ENCODE measurements around the gene CELF1.
"Not testable (repeated sequence)": the region's sequence is repeated elsewhere in the genome, so short reads cannot be mapped to it uniquely, and the experiment has no call there.

The CELF1 gene

GRCh38 chr11:47572715-47573255, 19.9 kb upstream of the CELF1 start:
- no peak for DNase-seq

- DNase-seq = no peak
Measured at GRCh38 chr11:47571895-47572294, 19.0 kb upstream of the CELF1 start.

DNA sequence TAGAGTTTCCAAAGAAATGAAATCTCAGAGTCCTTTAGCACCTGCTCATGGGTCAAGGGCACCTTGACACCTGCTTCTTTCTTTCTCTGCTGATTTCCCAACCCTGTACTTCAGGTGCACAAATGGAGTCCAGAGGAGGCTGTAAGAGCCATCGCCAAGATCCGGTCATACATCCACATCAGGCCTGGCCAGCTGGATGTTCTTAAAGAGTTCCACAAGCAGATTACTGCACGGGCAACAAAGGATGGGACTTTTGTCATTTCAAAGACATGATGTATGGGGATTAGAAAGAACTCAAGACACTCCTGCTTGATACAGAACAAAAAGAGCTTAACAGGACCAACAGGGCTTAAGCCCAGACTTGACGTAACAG, 18.4 kb upstream of the CELF1 start:
- no peak for DNase-seq

DNA sequence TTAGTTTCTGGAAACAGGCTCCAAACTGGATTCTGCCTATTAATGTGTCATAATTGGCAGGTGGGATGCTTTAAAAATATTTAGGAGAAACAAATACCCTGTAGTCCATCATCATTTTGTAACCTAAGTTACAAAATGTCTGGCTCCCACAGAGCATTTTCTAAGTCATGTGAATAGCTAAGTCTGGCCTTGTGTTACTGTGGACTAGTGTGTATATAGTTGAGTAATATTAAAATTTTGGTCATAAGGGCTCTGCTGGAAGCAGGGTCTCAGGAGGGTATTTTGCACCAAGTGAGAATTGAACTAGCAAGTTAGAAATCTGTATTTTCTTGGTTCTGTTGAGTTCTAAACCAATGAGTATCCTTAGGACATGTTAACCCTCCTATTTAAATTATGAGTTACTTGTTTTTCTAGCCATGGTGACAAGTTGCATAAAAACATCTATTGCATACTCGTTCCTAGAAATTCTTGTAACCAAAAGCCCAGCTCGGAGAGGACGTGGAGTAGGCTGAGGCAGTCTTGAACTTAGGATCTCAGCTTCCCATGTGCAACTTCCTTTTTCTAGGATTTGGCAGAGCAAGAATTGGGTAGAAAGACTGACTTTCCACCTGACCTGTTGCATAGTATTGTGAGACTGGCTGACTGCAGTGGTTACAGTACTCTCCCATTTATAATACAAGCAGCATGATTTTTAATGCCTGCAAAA, 17.9 kb upstream of the CELF1 start:
- no peak for DNase-seq

GRCh38 chr11:47569646-47570045, 16.7 kb upstream of the CELF1 start:
- no peak for DNase-seq

- DNase-seq = no peak
Measured at GRCh38 chr11:47566149-47566698, 13.3 kb upstream of the CELF1 start.

- peak; percentile 48 for DNase-seq
Measured at GRCh38 chr11:47565340-47566148, 12.6 kb upstream of the CELF1 start, which contains the start of gene PTPMT1. TSS of gene PTPMT1 (plus strand) at chr11:47565599. CDS start at chr11:47565623, 24 bp downstream.

- DNase-seq = no peak
Measured at GRCh38 chr11:47564933-47565339, 12.0 kb upstream of the CELF1 start.

DNA sequence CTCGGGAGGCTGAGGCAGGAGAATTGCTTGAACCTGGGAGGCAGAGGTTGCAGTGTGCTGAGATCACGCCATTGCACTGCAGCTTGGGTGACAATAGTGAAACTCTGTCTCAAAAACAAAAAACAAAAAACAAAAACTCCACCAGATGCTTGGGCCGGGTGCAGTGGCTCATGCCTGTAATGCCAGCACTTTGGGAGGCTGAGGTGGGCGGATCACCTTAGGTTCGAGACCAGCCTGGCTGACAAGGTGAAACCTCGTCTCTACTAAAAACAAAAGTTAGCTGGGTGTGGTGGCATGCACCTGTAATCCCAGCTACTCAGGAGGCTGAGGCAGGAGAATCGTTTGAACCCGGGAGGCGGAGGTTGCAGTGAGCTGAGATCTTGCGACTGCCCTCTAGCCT, 11.4 kb upstream of the CELF1 start:
- DNase-seq = not testable (repeated sequence)

GRCh38 chr11:47562393-47562792, 9.5 kb upstream of the CELF1 start:
- not testable (repeated sequence) for DNase-seq

- DNase-seq = no peak
Measured at GRCh38 chr11:47560426-47560825, 7.5 kb upstream of the CELF1 start.

- no peak for DNase-seq
Measured at GRCh38 chr11:47558695-47559094, 5.8 kb upstream of the CELF1 start.

GRCh38 chr11:47557004-47557403, 4.1 kb upstream of the CELF1 start:
- DNase-seq = not testable (repeated sequence)

DNA sequence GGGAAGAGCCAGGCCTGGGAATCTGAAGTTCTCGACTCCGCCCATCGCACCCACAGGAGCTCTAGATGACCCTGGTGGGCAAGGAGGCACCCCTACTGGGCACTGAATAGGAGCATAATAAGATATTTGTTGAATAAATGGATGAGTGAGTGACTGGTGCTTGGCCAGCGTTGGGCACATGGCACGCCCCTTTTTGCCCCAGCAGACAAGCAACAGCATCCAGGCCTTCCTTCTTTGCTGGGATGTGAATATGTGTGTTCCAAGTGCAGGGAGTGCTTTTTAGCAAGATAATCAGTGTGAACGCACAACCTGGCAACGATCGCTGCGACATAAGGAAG, 443 bp upstream of the CELF1 start:
- no peak for DNase-seq

GRCh38 chr11:47552056-47552565, 821 bp downstream of the CELF1 start:
- no peak for DNase-seq

GRCh38 chr11:47551086-47551485, 1.8 kb downstream of the CELF1 start:
- no peak for DNase-seq

- DNase-seq = no peak
Measured at GRCh38 chr11:47550288-47551047, 2.5 kb downstream of the CELF1 start.

DNA sequence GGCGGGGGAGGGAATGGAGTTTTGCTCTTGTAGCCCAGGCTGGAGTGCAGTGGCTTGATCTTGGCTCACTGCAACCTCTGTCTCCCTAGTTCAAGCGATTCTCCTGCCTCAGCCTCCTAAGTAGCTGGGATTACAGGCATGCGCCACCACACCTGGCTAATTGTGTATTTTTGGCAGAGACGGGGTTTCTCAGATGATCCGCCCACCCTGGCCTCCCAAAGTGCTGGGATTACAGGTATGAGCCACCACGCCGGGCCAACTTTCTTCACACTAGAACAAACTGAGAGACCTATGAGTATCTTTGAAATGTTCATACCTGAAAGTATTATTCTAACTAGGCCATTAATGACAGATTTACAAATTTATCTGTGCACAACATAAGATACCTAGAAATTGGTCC, 6.7 kb downstream of the CELF1 start:
- not testable (repeated sequence) for DNase-seq

- no peak for DNase-seq
Measured at GRCh38 chr11:47545298-47545697, 7.6 kb downstream of the CELF1 start.

DNA sequence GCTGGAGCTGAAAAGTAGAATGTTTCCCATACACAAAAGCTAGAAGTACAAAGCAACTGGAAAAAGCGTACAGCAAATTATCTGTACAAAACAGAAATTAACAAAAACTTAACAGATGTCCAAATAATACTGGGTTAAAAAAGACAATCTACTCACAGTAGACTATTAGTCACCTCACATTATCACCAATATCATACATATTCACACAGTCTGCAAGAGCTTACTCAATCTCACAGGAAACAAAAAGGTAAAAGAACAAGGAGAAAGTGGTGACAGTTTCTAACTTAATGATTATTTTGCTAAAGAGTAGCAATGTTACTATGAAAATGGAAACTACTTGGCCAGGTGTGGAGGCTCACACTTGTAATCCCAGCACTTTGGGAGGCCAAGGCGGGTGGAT, 11.9 kb downstream of the CELF1 start:
- DNase-seq = no peak

GRCh38 chr11:47539681-47540039, 13.3 kb downstream of the CELF1 start:
- DNase-seq = no peak

DNA sequence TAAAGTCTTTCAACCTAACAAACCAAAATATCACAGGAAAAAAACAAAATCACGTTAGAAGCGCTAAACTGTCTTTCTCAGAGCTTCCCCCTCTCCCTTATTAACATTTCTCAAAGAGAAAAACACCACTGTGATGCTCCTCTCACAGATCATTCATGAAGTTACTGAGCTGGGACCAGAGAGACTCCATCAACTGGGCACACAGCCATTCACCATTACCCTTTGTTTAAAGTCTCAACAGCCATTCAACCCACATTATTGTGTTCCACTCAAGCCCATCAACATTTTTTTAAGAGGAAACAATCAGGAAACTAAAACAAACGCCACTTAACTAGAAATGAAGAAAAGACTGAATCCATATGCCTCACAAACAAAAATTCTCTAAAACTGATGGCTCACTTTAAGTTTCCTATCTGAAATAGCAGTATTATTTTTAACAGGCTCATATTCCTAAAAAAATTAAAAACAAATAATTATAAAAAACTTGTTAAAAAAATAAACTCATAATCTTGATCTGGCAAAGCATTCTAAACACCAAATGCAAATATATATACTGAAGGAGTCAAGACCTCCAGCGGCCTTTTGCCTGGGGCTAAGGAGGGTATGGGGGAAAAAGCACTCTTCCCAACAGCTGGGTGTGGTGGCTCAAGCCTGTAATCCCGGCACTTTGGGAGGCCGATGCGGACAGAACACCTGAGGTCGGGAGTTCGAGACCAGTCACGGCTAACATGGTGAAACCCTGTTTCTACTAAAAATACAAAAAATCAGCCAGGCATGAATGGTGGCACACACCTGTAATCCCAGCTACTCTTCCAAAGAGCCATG, 14.0 kb downstream of the CELF1 start:
- DNase-seq = no peak
